Uterus (tissue), 2 donors: Measurements from ENCODE around the gene TCEANC.

Experiments
- POLR2A ChIP-seq, 2 donors: fragments of 450-650 bp; IDR thresholded peaks; one replicate each; pipeline ENCODE4 v1.6.1; 2016; ENCODE audit warnings: antibody characterized with exemption in 2 of 2, mild to moderate bottlenecking in 1 of 2, moderate library complexity in 1 of 2
- TF ChIP-seq, protein P1 (sequence below), 4 experiments: fragments of 200-600 bp in 2 of 4; fragments of 450-650 bp in 2 of 4; sonication (generic) in 2 of 4; IDR thresholded peaks; one replicate each; pipeline ENCODE4 v1.5.1; 2016 to 2019; ENCODE audit warnings: antibody characterized with exemption in 4 of 4, mild to moderate bottlenecking in 2 of 4, moderate library complexity in 1 of 4

DNA sequence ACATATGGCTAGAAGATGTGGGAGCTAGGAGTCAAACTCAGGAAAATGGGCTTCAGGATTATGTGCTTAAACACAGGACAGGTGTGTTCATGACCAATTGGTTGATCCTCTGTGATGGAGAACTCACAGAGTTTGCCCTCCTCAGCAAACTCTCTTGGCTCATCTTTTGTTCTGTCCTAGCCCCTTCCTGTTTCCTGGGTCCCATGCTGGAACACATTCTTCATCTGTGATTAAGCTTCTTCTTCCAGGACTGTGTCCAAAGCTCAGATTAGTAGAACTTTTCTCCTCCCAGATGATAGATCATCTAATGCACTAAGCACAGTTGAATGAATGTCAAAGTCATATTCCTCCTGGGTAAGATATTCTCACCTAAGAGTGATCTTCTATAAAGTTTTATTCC, 38.8 kb upstream of the TCEANC start:
- TF ChIP-seq, protein P1, sequence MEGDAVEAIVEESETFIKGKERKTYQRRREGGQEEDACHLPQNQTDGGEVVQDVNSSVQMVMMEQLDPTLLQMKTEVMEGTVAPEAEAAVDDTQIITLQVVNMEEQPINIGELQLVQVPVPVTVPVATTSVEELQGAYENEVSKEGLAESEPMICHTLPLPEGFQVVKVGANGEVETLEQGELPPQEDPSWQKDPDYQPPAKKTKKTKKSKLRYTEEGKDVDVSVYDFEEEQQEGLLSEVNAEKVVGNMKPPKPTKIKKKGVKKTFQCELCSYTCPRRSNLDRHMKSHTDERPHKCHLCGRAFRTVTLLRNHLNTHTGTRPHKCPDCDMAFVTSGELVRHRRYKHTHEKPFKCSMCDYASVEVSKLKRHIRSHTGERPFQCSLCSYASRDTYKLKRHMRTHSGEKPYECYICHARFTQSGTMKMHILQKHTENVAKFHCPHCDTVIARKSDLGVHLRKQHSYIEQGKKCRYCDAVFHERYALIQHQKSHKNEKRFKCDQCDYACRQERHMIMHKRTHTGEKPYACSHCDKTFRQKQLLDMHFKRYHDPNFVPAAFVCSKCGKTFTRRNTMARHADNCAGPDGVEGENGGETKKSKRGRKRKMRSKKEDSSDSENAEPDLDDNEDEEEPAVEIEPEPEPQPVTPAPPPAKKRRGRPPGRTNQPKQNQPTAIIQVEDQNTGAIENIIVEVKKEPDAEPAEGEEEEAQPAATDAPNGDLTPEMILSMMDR (IDR thresholded peaks at IDR 0.05) = no peak
- no peak for TF ChIP-seq POLR2A (IDR thresholded peaks at IDR 0.05)
